T-helper 2 cell treated with Interferon-gamma antibody and Interleukin-4, amounts not matched to agents 100 ng/mL and 5 ng/mL, for 36 hours (primary cell): ENCODE data around the gene CHST5. TPM values are rescaled to one million over a fixed set of nuclear protein-coding genes. Genes with fewer than 3 reads are reported as not detected.
"Not testable (repeated sequence)": the region's sequence is repeated elsewhere in the genome, so short reads cannot be mapped to it uniquely, and the experiment has no call there.

Experiments
- intact Hi-C: fragments of 100-400 bp; cut with micrococcal nuclease; formaldehyde crosslinking; loops from one replicate; pipeline ENCODE4 v1.15.1; 2023
- total RNA-seq: library from RNA; stranded (reverse); gene quantifications from 2 replicates; pipeline ENCODE4 v1.2.3, GENCODE V29; 2022

Gene CHST5
- total RNA-seq, 1 donor from 2014 or later: not detected

DNA sequence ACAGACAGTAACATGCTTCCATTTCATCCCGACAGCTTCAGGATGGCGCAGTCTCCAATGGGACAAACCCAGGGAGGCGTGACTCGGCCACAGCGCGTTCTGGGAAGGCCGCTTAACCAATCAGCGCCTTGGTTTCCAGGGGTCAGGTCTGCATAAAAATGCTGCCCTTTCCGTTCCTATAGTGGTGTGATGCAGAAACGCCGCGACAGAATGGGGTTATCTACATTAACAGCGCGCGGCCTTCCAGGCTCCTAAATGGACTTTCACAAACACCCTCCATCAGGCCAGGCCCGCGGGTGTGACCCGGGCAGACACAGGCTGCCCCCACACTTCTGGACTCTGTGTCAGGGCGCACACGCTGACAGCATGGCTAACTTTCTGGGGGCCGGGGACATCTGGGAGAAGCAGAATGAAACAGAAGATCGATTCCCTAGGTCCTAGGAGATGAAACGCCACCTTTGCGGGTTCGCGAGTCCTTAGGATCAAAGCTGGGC, 19.4 kb upstream of the CHST5 start:
- intact Hi-C loops: no loop called here

- intact Hi-C loops: no loop called here
Measured at GRCh38 chr16:75552951-75553350, 17.0 kb upstream of the CHST5 start.

- intact Hi-C loops: no loop called here
Measured at GRCh38 chr16:75550211-75550662, 14.3 kb upstream of the CHST5 start.

DNA sequence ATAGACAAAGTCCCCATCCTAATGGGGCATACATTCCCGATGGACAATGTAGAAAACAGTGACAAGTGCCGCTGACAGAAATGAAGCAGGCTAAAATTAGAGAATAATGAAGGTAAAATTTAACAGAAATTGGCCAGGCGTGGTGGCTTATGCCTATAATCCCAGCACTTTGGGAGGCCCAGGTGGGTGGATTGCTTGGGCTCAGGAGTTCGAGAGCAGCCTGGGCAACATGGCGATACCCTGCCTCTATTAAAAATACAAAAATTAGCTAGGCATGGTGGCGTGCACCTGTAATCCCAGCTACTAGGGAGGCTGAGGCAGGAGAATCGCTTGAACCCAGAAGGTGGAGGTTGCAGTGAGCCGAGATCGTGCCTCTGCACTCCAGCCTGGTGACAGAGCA, 12.5 kb upstream of the CHST5 start:
- intact Hi-C loops: not testable (repeated sequence)

DNA sequence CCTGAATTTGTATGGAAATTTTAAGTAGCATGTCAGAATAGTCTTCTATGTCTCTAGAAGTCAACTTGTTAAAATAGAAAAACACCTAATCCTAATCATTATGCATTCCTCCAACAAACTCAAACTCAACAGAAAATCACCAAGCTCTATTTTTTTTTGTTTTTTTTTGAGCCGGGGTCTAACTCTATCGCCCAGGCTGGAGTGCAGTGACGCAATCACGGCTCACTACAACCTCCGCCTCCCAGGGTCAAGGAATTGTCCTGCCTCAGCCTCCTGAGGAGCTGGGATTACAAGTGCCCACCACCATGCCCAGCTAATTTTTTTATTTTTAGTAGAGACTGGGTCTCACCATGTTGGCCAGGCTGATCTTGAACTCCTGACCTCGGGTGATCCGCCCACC, 10.4 kb upstream of the CHST5 start:
- intact Hi-C loops: no loop called here

DNA sequence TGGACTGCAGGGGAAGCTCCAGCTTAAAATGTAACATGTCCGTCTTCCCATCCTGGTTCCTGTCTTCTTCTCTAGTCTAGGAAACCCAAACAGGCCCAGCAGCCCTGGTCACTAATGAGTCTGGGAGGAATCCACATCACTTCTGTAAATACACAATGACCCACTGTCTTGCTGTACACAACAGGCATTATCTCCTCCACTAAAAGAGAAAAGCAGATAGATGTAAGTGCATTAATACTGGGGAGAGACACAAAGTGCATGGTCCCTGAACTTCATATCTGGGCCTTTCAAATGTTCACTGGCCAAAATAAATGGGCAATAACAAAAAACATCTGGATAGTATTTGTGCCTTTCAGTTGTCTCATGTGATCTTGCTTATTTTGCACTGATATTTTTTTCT, 10.0 kb upstream of the CHST5 start:
- intact Hi-C loops: not testable (repeated sequence)

- intact Hi-C loops: not testable (repeated sequence)
Measured at GRCh38 chr16:75542462-75542861, 6.6 kb upstream of the CHST5 start.

GRCh38 chr16:75541236-75541635, 5.3 kb upstream of the CHST5 start:
- intact Hi-C loops: no loop called here

- intact Hi-C loops: not testable (repeated sequence)
Measured at GRCh38 chr16:75538882-75539565, 3.1 kb upstream of the CHST5 start.

DNA sequence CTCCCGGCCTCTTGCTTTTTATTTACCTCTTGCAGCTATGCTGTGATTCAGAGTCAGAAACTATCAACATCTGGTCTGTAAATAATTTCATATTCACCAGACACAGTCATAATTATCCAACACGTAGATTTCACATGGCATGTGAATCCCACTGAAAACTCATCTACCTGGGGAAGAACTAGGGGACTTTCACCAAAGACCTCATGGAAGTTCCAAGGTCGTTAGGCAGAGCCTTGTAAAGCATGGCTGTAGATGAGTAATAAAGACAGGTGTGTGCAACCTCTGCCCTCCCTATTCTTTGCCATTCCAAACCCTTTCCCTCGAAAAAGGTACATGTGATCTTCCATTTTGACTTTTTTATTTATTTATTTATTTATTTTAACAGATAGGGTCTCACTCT, 1.9 kb upstream of the CHST5 start:
- intact Hi-C loops: no loop called here

DNA sequence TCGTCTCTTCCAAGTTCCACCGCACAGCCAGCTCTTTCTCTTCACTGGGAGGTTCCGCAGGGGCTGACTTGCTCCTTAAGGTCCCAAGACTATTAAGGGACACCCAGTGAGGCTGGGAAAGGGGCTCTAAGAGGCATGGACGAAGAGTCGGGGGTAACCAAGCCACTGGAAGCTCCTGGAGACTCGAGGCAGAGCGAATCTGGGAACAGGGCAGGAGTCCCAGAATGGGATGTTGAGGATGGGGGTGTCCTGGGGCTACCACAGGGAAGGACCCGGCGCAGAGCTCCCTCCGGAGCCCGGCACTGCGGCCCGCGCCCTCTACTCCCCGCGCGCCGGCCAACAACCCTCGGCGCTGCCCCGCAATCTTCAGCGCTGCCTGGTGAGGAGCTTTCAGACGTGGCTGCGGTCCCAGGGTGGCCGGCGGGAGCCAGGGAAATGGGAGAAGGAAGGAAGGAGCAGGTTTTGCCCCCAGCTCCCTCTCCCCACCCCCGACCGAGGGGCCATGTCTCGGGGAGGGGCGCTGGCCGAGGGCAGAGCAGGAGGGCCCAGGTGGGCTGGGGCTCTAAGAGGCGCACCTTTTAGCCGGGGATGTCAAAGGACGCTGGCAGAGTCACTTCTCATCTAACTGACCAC, 581 bp downstream of the CHST5 start:
- intact Hi-C loops: no loop called here

- intact Hi-C loops: no loop called here
Measured at GRCh38 chr16:75534560-75535205, 1.2 kb downstream of the CHST5 start.

- intact Hi-C loops: no loop called here
Measured at GRCh38 chr16:75532791-75533190, 3.1 kb downstream of the CHST5 start.

DNA sequence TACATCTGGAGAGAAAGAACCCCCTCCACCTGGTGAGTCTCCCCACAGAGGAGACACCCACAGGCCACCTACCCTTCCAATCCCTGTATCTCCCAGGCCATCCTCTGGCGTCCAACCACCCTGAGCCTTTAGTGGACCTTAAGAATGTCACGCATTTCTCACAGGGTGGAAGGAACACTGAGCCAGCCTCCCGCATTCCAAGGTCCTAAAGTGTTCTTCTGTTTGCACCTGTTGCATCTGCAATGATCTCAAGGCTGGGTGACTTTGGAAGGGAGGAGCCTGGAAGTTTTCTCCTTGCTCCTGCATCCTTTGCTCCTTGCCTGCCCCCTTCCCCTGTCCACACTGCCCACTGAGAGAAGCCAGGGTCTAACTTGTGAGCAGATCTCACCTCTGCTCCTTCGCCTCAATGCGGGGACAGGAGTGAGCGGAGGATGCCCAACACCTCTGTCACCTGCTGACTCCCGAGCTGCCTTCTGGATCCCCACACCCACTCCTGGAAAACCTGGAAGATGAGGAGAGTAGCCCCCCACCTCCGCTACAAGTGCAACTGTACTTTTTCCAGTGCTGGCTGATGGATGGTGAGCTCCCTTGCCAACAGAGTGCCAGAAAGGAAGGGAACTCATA, 3.7 kb downstream of the CHST5 start:
- intact Hi-C loops: no loop called here

DNA sequence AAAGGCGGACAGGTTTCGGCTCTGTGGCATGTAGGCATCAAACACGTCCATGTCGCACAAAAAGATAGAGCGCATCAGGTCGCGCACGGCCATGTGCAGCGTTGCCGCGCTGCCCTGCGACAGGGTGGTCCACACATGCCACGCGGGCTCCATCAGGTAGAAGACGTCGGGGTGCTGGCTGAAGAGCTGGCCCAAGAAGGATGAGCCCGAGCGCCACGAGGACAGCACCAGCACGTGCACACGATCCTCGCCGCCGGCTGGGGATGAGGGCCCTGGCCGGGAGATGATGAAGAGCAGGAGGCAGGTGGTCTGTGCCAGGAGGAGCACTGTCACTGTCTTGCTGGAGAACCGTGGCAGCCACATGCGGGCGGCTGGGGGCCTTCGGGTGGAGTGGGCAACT, 5.9 kb downstream of the CHST5 start:
- intact Hi-C loops: no loop called here

- intact Hi-C loops: no loop called here
Measured at GRCh38 chr16:75529056-75529905, 6.6 kb downstream of the CHST5 start.

- intact Hi-C loops: no loop called here
Measured at GRCh38 chr16:75527825-75528299, 8.0 kb downstream of the CHST5 start.

DNA sequence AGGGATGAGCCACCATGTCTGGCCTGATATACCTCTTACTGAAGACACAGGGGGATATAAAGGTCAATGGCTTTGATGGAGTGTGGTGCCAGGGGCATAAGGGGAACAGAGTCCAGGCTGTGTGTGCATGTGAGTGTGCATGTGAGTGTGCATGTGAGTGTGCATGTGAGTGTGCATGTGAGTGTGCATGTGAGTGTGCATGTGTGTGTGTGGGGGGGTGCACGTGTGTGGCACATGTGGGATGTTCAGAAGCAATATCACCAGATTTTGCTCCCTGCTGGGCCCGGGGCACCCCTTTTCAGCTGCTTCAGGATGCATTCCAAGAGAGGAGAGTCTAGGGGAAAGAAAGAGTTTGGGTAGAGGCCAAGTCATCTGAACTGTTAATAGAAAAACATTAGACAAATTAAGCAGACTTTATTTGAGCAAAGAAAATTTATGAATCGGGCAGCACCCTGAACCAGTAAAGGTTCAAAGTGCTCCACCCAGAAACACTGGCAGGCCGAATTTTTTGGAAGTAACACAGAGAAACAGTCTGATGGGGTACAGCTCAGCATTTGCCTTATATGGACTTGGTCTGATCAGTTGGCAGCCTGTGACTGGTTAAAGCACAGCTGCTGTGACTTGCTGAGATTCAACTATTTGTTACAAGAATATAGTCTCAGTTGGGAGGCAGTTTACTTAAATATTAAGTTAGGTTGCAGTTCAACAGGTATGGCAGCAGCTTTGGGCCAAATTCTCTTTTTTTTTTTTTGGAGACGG, 9.7 kb downstream of the CHST5 start:
- intact Hi-C loops: no loop called here

DNA sequence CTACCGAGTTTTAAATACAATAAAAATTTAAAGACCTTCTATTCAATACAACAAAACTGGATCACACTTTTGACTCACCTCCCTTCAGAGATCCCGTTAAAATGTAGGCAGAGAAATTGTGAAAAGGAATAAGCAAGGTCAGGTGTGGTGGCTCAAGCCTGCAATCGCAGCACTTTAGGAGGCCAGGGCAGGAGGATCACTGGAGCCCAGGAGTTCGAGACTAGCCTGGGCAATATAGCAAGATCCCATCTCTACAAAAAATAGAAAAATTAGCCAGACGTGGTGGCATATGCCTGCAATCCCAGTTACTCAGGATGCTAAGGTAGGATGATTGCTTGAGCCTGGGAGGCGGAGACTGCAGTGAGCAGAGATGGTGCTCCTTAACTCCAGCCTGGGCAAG, 16.7 kb downstream of the CHST5 start:
- intact Hi-C loops: no loop called here
